ENCODE measurements around the gene MARVELD1.

Gene MARVELD1

GRCh38 chr10:97766106-97766810, 52.7 kb downstream of the MARVELD1 start:
- no peaks in the 10 kb centered on the region for H3K9me3 ChIP-seq (replicated peaks in 1 of 11)
- TF ChIP-seq Cebpa-rat (IDR thresholded peaks at IDR 0.05): no peak
- no peak overlapping the region for H3K4me3 ChIP-seq
- H3K4me2 ChIP-seq: no peak overlapping the region
- no peak overlapping the region for H3K9ac ChIP-seq
- peaks cover 4 to 46% (median 33%) of the 10 kb centered on the region in 10 experiments for H3K4me1 ChIP-seq
- H4K20me1 ChIP-seq: peaks cover 0 to 90% (median 39%) of the 10 kb centered on the region in 11 experiments; a peak in 18 of 22 replicates
- peaks cover 24 to 34% (median 29%) of the 10 kb centered on the region in 11 experiments for H3K27me3 ChIP-seq
- peaks cover 14 to 26% (median 16%) of the 10 kb centered on the region in 11 experiments for H3K36me3 ChIP-seq
- no peak overlapping the region for H3K27ac ChIP-seq

- Histone ChIP-seq H3K9me3 (replicated peaks in 1 of 11) (no peaks in the 10 kb centered on the region), H4K20me1 (peaks cover 0 to 90% (median 43%) of the 10 kb centered on the region in 11 experiments; a peak in 18 of 22 replicates), H3K27ac (no peak overlapping the region), H3K4me1 (peaks cover 10 to 50% (median 40%) of the 10 kb centered on the region in 10 experiments), H3K4me3 (no peak overlapping the region), H3K4me2 (no peak overlapping the region), H3K36me3 (peaks cover 4 to 16% (median 6%) of the 10 kb centered on the region in 11 experiments; a peak in 21 of 22 replicates), H3K9ac (no peak overlapping the region), H3K27me3 (peaks cover 34 to 44% (median 39%) of the 10 kb centered on the region in 11 experiments)
- no peak for TF ChIP-seq Cebpa-rat (IDR thresholded peaks at IDR 0.05)
These were observed 53.7 kb downstream of the MARVELD1 start for GRCh38 chr10:97766996-97767924.

Measured in BLaER1 treated with 17β-estradiol and CSF1 and Interleukin-3, amounts not matched to agents 10 nM and 100 nM (cell line).